NCI-H1436 (cell line): ENCODE data around the gene TAOK1.
"Not testable (repeated sequence)": the region's sequence is repeated elsewhere in the genome, so short reads cannot be mapped to it uniquely, and the experiment has no call there.

Source experiments
- DNase-seq: peaks from one replicate; lab custom pipeline; 2025; lab: John Stamatoyannopoulos, UW

TAOK1 gene

DNA sequence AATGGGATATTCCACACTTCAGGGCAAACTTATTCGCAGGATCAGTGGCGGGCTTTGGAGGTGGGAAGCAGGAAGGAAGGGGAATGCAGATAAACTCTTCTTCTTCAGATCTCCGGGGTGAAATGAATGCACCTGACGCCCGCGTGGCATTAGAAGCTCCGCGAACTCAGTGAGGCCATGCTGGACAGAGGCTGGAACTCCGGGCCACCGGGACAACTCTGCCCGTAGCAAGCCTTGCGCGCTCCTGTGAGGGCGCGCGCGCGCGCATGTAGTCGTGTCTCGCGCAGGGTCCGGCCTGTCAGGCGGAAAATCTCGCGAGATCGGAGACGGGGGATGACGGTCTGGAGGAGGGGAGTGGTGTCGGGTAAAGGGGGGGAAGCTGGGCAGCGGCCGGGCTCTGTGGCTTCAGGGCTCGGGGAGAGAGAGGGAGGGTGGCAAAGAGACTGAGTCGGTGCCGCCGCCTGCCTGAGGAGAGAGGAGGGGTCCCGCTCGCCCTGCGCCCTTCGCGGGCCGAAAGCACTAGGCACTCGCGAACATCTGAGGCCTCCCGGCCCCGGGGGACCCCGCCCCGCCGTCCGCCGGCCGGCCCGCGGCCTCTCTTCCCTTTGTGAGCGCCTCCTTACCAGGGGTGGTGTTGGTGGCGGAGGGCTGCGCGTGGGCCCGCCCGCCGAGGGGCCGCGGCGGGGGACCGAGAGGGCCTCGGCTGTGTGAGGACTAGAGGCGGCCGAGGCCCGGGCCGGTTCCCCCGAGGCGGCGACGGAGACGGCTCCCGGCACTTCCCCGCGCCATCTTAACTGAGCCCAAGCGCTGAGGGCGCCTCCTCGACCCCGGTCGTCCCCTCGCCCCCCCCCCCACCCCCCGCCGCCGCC is at the start of gene TAOK1:
Gene TAOK1 (plus strand): TSS at position 382 of the 869 bp plus-strand sequence. CDS start 61,186 bp downstream, outside the sequence.
- peak; percentile 100 for DNase-seq

DNA sequence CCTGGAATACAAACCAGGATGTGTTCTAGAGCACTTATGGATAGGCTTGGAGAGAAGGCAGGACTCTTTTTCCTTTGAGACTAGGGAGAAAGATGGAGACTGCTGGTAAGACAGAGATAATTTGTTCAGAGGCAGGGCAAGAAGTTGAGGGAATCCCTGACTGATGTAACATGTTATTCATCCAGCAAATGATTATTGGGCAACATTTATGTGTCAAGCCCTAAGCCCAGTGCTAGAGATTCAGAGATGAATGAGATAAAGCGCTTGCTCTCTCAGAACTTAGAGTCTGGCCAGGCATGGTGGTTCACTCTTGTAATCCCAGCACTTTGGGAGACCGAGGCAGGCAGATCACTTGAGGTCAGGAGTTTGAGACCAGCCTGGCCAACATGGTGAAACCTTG is 48.4 kb upstream of the TAOK1 start:
- DNase-seq: no peak

DNA sequence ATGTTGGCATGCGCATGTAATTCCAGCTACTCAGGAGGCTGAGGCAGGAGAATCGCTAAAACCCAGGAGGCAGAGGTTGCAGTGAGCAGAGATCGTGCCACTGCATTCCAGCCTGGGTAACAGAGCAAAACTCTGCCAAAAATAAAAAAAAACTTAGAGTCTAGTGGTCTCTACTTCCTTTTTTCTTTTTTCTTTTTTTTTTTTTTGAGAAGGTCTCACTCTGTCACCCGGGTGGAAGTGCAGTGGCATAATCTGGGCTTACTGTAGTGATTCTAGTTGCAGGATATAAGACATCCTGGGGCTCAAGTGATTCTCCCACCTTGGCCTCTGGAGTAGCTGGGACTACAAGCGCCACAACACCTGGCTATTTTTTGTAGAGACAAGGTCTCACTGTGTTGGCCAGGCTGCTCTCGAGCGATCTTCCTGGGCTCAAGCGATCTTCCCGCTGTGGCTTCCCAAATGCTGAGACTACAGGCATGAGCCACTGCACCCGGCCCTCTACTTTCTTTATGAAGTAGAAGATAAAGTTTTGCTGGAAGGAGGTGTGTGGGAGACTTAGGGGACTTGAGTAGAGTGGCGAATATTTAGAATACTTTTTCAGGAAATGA is 47.9 kb upstream of the TAOK1 start:
- DNase-seq: no peak

DNA sequence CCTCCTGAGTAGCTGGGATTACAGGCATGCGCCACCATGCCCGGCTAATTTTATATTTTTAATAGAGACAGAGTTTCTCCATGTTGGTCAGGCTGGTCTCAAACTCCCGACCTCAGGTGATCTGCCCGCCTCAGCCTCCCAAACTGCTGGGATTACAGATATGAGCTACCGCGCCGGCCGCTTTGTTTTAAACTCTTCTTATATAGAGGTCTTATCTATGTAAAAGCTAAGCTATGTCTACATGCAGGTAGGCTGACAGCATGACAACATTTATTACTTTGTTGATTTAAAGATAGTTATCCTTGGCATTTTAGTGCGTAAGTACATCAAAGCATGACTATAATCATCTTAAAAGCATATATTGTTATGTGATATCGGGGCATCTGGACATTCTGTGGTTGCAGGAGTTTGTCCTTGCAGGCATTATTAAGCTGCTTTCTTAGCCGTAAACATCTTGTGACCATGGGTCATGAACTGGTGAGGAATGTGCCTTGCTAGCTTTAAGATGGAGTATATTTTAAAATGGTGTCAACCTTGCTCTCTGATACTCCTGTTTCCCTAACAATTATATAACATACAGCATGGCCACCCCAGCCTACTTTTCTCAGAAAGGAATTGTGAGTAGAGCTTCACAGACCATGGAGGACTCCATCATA is 45.8 kb upstream of the TAOK1 start:
- no peak for DNase-seq

DNA sequence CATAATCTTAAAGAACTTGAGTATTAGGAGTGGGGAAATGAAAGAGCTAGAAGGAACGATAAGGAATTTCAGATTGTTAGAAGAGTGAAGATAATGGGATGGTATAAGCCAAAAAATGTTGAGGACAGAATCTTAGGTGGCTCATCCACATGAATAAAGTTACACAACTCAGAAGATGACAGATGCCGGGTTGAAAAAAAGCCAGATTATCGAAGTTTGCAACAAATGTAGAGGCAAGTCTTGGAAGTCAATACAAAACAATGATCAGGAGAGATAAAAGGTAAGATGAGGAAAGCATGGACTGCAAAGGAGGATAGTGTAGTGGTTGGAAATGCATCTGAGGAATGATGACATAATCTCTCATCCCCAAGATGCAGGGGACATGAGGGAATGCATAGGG is 45.1 kb upstream of the TAOK1 start:
- no peak for DNase-seq

DNA sequence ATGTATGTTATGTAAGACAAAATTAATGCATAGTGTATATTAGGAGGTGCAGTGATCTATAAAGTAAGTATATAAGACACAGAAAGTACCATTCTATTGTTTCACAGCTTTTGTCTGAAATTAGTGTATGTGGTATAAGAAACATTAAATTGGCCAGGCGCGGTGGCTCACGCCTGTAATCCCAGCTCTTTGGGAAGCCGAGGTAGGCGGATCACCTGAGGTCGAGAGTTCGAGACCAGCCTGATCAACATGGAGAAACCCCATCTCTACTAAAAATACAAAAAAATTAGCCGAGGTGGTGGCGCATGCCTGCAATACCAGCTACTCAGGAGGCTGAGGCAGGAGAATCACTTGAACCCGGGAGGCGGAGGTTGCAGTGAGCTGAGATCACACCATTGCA is 44.7 kb upstream of the TAOK1 start:
- DNase-seq: not testable (repeated sequence)

DNA sequence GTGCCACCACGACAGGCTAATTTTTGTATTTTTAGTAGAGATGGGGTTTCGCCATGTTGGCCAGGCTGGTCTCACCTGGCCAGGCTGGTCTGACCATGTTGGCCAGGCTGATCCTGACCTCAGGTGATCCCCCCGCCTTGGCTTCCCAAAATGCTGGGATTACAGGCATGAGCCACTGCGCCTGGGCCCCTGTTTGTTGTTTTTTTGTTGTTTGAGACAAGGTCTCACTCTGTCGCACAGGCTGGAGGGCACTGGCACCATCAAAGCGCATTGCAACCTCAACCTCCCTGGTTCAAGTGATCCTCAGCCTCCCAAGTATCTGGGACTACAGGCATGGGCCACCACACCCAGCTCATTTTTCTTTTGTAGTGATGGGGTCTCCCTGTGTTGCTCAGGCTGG is 43.7 kb upstream of the TAOK1 start:
- DNase-seq: no peak

DNA sequence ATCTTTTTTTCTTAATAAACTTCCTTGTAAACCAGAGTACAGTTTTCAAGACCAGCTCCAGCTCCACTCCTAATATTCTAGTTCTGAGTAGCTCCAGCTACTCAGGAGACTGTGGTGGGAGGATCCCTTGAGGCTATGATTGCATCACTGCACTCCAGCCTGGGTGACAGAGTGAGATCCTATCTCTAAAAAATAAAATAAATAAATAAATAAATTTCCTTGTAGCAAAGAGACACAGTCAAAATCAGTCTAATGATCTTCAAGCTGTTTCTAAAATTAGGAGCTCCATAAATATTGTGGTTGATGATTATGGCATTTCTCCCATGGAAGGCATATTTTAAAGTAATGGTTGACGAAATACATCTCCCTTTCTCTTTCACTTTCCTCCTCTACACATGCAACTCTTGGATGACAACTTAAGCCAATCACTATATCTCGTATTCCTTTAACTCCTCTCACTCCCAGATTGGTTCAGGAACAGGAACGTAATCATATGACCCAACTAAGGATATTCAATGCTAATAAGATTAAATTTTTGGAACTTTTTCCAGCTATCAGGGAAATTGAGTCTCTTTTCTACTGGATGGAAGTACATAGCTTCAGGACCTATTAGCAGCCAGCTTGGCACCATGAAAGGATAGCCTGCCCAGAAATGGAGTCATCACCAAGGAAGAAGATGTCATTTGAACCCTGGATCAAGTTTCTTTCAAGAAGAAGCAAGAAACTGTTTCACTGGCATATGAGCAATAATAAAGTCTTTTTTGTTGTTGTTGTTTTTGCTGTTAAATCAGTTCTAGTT is 42.1 kb upstream of the TAOK1 start:
- DNase-seq: no peak

DNA sequence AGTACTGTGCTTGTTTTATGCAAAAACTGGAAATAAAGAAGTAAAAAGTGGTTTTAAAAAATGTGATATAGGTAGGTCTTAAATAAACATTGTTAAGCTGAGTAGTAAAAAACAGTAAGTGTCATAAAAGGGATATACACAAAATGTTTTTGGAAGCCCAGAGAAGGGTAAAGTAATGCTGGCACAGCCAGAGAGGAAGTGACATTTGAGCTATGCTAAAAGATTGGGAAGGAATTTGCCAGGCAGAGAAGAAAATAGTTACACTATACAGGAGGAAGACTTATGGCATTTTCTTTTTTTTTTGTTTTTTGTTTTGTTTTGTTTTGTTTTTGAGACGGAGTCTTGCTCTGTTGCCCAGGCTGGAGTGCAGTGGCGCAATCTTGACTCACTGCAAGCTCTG is 40.8 kb upstream of the TAOK1 start:
- DNase-seq: no peak

DNA sequence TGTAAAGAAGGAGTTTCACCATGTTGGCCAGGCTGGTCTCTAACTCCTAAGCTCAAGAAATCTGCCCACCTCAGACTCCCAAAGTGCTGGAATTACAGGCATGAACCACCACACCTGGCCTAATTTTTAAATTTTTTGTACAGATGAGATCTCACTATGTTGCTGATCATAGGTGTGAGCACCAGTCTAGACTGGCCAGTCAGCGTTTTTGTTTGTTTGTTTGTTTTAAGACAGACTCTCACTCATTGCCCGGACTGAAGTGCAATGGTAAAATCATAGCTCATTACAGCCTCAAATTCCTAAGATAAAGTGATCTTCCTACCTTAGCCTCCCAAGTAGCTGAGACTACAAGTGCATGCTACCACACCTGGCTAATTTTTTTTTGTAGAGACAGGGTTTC is 38.0 kb upstream of the TAOK1 start:
- no peak for DNase-seq

DNA sequence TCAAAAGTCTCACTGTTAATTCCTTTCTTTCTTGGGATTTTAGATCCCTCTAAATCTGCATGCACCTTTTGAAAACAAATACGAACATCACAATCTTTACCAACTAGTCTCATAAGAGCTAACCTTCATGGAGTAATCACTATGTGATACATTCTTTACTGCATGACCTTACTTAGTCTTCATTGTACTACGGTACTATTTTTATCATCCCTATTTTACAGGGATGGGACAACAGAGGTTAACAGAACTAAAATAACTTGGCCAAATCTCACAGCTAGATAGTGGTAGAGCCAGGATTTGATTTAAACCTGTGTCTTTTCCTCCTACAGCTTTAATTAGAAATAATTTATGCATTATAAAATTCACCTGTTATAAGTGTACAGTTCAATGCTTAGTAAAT is 32.9 kb upstream of the TAOK1 start:
- DNase-seq: no peak

DNA sequence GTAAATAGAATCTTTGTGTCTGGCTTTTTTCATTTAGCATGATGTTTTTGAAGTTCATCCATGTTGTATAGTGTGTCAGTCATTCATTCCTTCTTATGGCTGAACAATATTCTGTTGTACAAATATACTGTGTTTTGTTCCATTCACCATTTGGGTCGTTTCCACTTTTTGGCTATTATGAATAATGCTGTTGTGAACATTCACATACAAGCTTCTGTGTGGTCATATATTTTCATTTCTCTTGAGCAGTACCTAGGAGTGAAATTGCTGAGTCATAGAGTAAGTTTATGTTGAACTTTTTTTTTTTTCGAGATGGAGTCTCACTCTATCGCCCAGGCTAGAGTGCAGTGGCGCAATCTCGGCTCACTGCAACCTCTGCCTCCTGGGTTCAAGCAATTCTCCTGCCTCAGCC is 32.3 kb upstream of the TAOK1 start:
- no peak for DNase-seq

DNA sequence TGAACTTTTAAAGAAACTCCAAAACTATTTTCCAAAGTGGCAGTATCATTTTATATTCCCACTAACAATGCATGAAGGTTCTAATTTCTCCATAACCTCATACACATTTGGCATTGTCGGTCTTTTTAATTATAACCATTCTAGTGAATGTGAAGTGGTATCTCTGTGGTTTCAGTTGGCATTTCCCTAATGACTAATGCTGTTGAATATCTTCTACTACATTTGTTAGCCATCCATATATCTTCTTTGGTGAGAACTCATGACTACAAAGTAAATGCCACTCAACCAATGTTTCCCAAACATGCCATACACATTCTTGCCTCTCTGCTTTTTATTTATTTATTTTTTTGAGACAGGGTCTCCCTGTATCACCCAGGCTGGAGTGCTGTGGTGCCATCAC is 31.7 kb upstream of the TAOK1 start:
- no peak for DNase-seq

DNA sequence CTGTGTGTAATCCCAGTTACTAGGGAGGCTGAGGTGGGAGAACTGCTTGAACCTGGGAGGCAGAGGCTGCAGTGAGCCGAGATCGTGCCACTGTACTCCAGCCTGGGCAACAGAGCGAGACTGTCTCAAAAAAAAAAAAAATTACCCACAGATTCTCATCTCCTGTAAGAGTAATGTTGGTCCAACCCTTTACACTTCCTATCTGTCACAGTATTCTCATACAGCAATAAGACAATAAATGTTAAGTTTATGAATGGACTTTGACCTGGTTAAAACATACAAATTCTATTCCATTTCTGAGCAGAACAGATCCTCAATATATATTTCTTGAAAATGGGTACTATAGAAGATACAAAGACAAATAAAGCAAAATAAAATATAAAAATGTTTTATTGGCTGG is 30.4 kb upstream of the TAOK1 start:
- no peak for DNase-seq

DNA sequence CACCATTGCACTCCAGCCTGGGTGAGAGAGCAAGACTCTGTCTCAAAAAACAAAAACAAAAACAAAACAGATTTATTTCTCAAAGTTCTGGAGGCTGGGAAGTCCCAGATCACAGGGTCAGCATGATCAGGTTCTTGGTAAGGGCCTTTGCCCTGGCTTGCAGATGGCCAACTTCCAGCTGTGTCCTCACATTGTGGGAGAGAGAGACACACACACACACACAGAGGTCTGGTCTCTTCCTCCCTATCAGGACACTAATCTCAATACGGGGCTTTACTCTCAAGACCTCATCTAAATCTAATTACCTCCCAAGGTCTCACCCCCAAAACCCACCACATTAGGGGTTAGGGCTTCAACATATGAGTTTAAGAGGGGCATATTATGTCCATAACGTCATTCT is 26.4 kb upstream of the TAOK1 start:
- DNase-seq: no peak

DNA sequence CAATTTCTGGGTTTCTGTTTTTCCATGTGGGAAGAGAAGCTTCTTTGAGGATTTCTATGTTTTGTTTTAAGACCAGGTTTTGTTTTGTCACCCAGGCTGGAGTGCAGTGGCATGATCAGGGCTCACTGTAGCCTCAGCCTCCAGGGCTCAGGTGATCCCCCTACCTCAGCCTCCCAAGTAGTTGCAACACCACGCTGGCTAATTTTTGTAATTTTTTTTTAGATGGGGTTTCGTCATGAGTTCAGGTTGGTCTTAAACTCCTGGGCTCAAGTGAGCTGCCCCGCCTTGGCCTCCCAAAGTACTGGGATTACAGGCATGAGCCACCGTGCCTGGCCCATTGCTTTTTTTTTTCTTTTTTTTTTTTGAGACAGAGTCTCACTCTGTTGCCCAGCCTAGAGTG is 25.5 kb upstream of the TAOK1 start:
- DNase-seq: no peak

DNA sequence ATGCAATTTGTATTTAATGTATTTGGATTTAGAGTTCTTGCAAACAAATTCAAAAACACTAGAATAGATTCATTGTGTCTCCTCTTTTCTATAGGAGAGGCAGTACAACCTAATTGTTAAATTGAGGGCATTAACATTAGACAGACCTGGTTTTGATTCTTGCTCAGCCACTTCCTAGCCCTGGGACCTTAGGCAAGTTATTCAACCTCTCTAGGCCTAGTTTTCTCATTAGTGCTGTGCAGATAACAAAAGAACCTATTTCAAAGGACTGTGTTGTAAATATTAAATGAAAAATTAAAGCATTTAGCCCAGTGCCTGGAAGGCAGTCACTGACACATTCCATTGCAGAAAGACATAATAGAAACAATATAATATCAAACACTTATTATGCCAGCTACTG is 22.0 kb upstream of the TAOK1 start:
- no peak for DNase-seq

DNA sequence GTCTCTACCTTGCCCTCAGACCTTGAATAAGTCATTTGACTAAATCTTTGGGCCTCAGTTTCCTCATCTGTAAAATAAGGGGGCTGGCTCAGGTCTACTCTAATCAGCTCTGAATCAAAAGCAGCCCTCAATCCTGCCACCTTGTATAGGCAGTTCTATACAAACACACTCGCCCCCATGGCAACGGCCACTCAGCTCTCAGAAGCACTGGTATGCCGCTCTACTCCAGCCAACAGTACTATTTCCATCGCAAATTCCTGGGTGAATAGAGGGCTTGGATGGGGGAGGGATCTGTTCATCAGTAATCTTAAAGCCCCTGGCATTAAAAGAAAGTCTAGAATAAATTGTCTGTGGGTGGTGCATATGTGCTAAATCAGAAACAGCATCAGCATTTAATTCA is 21.2 kb upstream of the TAOK1 start:
- no peak for DNase-seq

DNA sequence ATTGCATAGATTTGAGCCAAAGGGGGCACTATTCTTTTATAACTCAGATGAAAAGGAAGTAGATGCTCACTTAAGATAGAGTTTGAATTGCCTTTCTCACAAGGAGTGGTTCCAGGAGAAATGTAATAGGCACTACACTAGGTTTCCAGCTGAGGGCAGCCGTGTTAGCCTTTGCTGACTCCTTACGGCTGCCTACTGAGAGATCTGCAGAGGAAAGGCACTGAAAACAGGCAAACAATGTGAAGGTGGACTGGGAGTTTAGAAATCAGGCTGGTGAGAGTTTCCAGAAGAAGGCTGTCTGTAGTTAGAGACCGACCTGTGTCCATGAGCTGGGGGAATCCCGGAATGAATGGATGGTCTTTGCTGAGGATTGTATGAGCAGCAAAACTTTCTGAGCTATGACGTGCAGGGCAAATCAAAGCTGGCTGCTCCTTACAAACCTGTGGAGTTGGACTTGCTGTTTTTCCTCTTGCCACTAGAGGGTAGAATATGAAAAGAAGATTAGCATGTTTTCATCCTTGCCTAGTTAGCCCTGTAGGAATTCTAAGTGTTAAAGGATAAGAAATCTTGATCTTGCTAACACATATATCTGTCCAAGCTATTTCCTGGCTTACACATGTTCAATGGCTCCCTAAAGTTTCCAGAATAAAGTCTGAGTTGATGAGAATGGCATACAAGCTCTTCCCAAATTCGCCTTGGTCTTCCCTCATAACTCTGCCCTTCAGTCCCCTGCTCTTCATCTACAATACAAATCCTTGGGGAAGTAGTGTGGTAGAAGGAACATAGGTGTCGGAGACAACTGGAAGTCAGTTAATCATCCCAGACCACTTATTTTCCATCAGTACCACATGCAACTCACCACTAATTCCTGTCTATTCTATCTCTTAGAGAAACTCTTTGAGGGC is 20.1 kb upstream of the TAOK1 start:
- DNase-seq: peak; percentile 75

DNA sequence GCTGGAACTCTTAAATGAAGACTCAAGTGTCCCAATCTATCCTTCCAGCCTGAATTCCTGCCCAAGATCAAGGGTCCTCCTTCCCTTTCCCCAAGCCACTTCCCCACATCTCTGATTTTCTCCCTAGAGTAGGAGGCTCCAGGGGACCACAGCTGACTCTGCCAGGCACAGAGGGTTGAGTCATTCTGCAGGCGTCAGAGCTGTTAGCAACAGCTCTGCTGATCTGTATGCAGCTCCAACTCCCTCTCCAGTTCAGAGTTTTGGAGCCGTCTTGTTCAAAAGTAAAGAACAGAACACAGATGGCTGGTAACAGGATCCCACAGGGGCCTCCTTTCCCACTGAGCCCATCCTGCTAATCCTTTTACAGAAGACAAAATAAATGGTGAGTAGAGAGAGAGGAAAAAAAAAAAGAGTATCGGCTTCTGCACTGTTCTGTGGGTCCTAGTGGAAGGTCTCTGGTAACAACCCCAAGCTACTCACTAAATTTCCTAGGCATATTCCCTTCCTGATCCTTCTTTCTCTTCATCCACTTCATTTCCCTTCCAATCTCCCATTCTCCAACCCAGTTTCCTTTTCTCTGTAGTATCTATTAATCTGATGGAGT is 13.4 kb upstream of the TAOK1 start:
- DNase-seq: no peak

DNA sequence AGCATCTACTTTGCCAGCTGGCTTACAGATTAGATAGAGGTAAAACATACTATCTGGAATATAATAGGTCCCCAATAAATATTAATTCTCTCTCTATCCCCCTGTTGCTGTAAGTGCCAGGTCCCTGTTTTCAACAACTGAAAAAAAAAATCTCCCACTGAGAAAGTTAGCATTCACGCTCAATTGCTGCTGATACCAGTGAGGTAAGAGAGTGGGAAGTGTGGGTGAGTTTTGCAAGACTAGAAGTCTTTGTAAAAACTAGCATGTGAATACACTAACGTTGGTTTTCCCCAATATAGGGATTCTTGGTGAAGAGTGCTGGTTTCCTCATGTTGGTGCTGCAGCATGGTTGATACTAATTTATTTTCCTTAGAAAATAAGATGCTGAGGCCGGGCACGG is 11.7 kb upstream of the TAOK1 start:
- DNase-seq: no peak
